ENCODE measurements around the gene NFKBIL1.

NFKBIL1 gene

GRCh38 chr6:31534521-31535040 is 12.8 kb upstream of the NFKBIL1 start:
- DNase-seq (ENCODE audit: low spot score): no peak

- DNase-seq (ENCODE audit: low spot score): no peak
Observed at GRCh38 chr6:31535538-31536324, 11.7 kb upstream of the NFKBIL1 start.

- no peak for DNase-seq (ENCODE audit: low spot score)
Observed at GRCh38 chr6:31538805-31539400, 8.5 kb upstream of the NFKBIL1 start.

GRCh38 chr6:31540640-31541039 is 6.8 kb upstream of the NFKBIL1 start:
- DNase-seq (ENCODE audit: low spot score): no peak

- peak; percentile 77 for DNase-seq (ENCODE audit: low spot score)
Observed at GRCh38 chr6:31541059-31541657, 6.2 kb upstream of the NFKBIL1 start.

- peak; percentile 97 for DNase-seq (ENCODE audit: low spot score)
Observed at GRCh38 chr6:31541658-31542521, 5.5 kb upstream of the NFKBIL1 start, which contains the start of gene DDX39B. TSS of gene DDX39B (minus strand) at chr6:31542003. CDS start at chr6:31540532, 1,471 bp downstream.

GRCh38 chr6:31543639-31544038 is 3.8 kb upstream of the NFKBIL1 start:
- no peak for DNase-seq (ENCODE audit: low spot score)

GRCh38 chr6:31544676-31545075 is 2.7 kb upstream of the NFKBIL1 start:
- no peak for DNase-seq (ENCODE audit: low spot score)

GRCh38 chr6:31545291-31545690 is 2.1 kb upstream of the NFKBIL1 start:
- no peak for DNase-seq (ENCODE audit: low spot score)

- peak; percentile 94 for DNase-seq (ENCODE audit: low spot score)
Observed at GRCh38 chr6:31546339-31546957, 960 bp upstream of the NFKBIL1 start, which contains the start of gene ATP6V1G2. TSS of gene ATP6V1G2 (minus strand) at chr6:31546608. CDS start at chr6:31546559, 49 bp downstream.

GRCh38 chr6:31547727-31548543 is 527 bp downstream of the NFKBIL1 start:
- peak; percentile 8 for DNase-seq (ENCODE audit: low spot score)

- DNase-seq (ENCODE audit: low spot score): no peak
Observed at GRCh38 chr6:31548544-31548873, 1.1 kb downstream of the NFKBIL1 start.

- peak; percentile 82 for DNase-seq (ENCODE audit: low spot score)
Observed at GRCh38 chr6:31551371-31551770, 4.0 kb downstream of the NFKBIL1 start.

GRCh38 chr6:31556307-31556706 is 8.9 kb downstream of the NFKBIL1 start:
- DNase-seq (ENCODE audit: low spot score): no peak

GRCh38 chr6:31557443-31558317 is 10.3 kb downstream of the NFKBIL1 start:
- no peak for DNase-seq (ENCODE audit: low spot score)

GRCh38 chr6:31558318-31558625 is 10.9 kb downstream of the NFKBIL1 start:
- DNase-seq (ENCODE audit: low spot score): no peak

GRCh38 chr6:31558631-31559500 is 11.5 kb downstream of the NFKBIL1 start:
- DNase-seq (ENCODE audit: low spot score): peak; percentile 64

GRCh38 chr6:31559606-31559957 is 12.2 kb downstream of the NFKBIL1 start:
- no peak for DNase-seq (ENCODE audit: low spot score)

Measured in NAMALWA (cell line).